H9 (cell line): ENCODE results near the gene CIDEC. TPM values are rescaled to one million over a fixed set of nuclear protein-coding genes. Genes with fewer than 3 reads are reported as not detected.

Experiments
- DNase-seq: peaks from one replicate; pipeline ENCODE4 v3.0.0-alpha.2; 2017
- H2AFZ ChIP-seq: one replicate; pipeline ENCODE4 v1.6.1; 2013; ENCODE audit warnings: mild to moderate bottlenecking, low read length, control low read depth, moderate library complexity
- H2AK5ac ChIP-seq: 2 replicates; pipeline ENCODE4 v1.6.1; 2013; ENCODE audit warnings: low read length, control low read depth, mixed read lengths; ENCODE audit not compliant: insufficient read length
- H2BK120ac ChIP-seq: one replicate; pipeline ENCODE4 v1.6.1; 2013; ENCODE audit warnings: low read depth, mild to moderate bottlenecking, low read length, control low read depth, inconsistent platforms; ENCODE audit not compliant: poor library complexity, severe bottlenecking
- H2BK12ac ChIP-seq: 2 replicates; pipeline ENCODE4 v1.6.1; 2013; ENCODE audit warnings: low read length, control low read depth, mixed read lengths, low read depth; ENCODE audit not compliant: insufficient read length
- H2BK15ac ChIP-seq: 2 replicates; pipeline ENCODE4 v1.6.1; 2013; ENCODE audit warnings: low read depth, low read length, control low read depth
- H2BK20ac ChIP-seq: one replicate; pipeline ENCODE4 v1.6.1; 2013; ENCODE audit warnings: low read depth, mild to moderate bottlenecking, low read length, control low read depth, inconsistent platforms; ENCODE audit not compliant: poor library complexity, severe bottlenecking
- H2BK5ac ChIP-seq: 2 replicates; pipeline ENCODE4 v1.6.1; 2013; ENCODE audit warnings: low read length, control low read depth, mixed read lengths; ENCODE audit not compliant: insufficient read length
- H3K14ac ChIP-seq: 2 replicates; pipeline ENCODE4 v1.6.1; 2013; ENCODE audit warnings: low read length, control low read depth; ENCODE audit not compliant: insufficient read depth
- H3K18ac ChIP-seq: 2 replicates; pipeline ENCODE4 v1.6.1; 2013; ENCODE audit warnings: low read depth, mild to moderate bottlenecking, mixed read lengths, low read length, control low read depth; ENCODE audit not compliant: insufficient read length
- H3K23ac ChIP-seq: 2 replicates; pipeline ENCODE4 v1.6.1; 2013; ENCODE audit warnings: low read length, control low read depth, mixed read lengths, low read depth; ENCODE audit not compliant: insufficient read length
- H3K23me2 ChIP-seq: 2 replicates; pipeline ENCODE4 v1.6.1; 2013; ENCODE audit warnings: low read depth, mild to moderate bottlenecking, mixed read lengths, low read length, control low read depth; ENCODE audit not compliant: insufficient read length, poor library complexity, severe bottlenecking
- H3K27ac ChIP-seq: 2 replicates; pipeline ENCODE4 v1.5.1; 2013; ENCODE audit warnings: low read length, control low read depth, mixed read lengths, low read depth; ENCODE audit not compliant: insufficient read length
- H3K27me3 ChIP-seq: 2 replicates; pipeline ENCODE4 v1.6.1; 2013; ENCODE audit warnings: low read length, control low read depth, inconsistent platforms; ENCODE audit not compliant: insufficient read depth
- H3K4ac ChIP-seq: 2 replicates; pipeline ENCODE4 v1.6.1; 2013; ENCODE audit warnings: low read depth, mild to moderate bottlenecking, control low read depth, inconsistent platforms, low read length, moderate library complexity
- H3K4me1 ChIP-seq: 2 replicates; pipeline ENCODE4 v1.6.1; 2013; ENCODE audit warnings: low read length, control low read depth, inconsistent platforms; ENCODE audit not compliant: insufficient read depth
- H3K4me2 ChIP-seq: 2 replicates; pipeline ENCODE4 v1.6.1; 2013; ENCODE audit warnings: low read length, control low read depth, mixed read lengths; ENCODE audit not compliant: insufficient read length, insufficient read depth
- H3K56ac ChIP-seq: 2 replicates; pipeline ENCODE4 v1.6.1; 2013; ENCODE audit warnings: low read depth, mild to moderate bottlenecking, mixed read lengths, low read length, control low read depth; ENCODE audit not compliant: insufficient read length
- H3K79me1 ChIP-seq: 2 replicates; pipeline ENCODE4 v1.6.1; 2013; ENCODE audit warnings: low read depth, mild to moderate bottlenecking, moderate library complexity, low read length, control low read depth, inconsistent platforms; ENCODE audit not compliant: insufficient read depth, poor library complexity, severe bottlenecking
- H3K79me2 ChIP-seq: 2 replicates; pipeline ENCODE4 v1.6.1; 2013; ENCODE audit warnings: low read length, control low read depth, inconsistent platforms; ENCODE audit not compliant: insufficient read depth
- H3K9ac ChIP-seq: 2 replicates; pipeline ENCODE4 v1.6.1; 2013; ENCODE audit warnings: low read length, control low read depth, mixed read lengths; ENCODE audit not compliant: insufficient read length; ENCODE audit errors: extremely low read depth
- H3K9me3 ChIP-seq: one replicate; pipeline ENCODE4 v1.6.1; 2013; ENCODE audit warnings: low read depth, low read length, inconsistent platforms; ENCODE audit not compliant: control insufficient read depth
- H3T11ph ChIP-seq: one replicate; pipeline ENCODE4 v1.6.1; 2013; ENCODE audit warnings: mild to moderate bottlenecking, low read length, control low read depth, inconsistent platforms
- H4K20me1 ChIP-seq: one replicate; pipeline ENCODE4 v1.6.1; 2013; ENCODE audit not compliant: control insufficient read depth, insufficient read length, insufficient read depth
- H4K5ac ChIP-seq: 2 replicates; pipeline ENCODE4 v1.6.1; 2013; ENCODE audit warnings: low read depth, mild to moderate bottlenecking, mixed read lengths, low read length, control low read depth; ENCODE audit not compliant: insufficient read length
- H4K8ac ChIP-seq: replicated peaks from 2 replicates; pipeline ENCODE4 v1.6.1; 2013; ENCODE audit warnings: low read length, control low read depth, mixed read lengths, low read depth; ENCODE audit not compliant: insufficient read length
- H4K91ac ChIP-seq: 2 replicates; pipeline ENCODE4 v1.6.1; 2013; ENCODE audit warnings: low read depth, mild to moderate bottlenecking, moderate library complexity, mixed read lengths, low read length, control low read depth; ENCODE audit not compliant: insufficient read length
- H3K27ac Mint-ChIP-seq, 3 experiments: 2 replicates in 2 of 3; 3 replicates in 1 of 3; pipeline ENCODE4 v1.8.0; 2020 to 2021; ENCODE audit warnings: mixed read lengths in 3 of 3, mild to moderate bottlenecking in 1 of 3, moderate library complexity in 1 of 3
- H3K27me3 Mint-ChIP-seq: 2 replicates; pipeline ENCODE4 v1.8.0; 2021; ENCODE audit warnings: low read depth, mild to moderate bottlenecking, moderate library complexity, mixed read lengths
- H3K36me3 Mint-ChIP-seq, 3 experiments: 2 replicates in 2 of 3; 3 replicates in 1 of 3; pipeline ENCODE4 v1.8.0; 2020 to 2021; ENCODE audit warnings: low read depth in 3 of 3, mixed read lengths in 3 of 3; ENCODE audit not compliant: insufficient read depth in 1 of 3
- H3K4me1 Mint-ChIP-seq, 2 experiments: 2 replicates each; pipeline ENCODE4 v1.8.0; 2020; ENCODE audit warnings: mixed read lengths in 2 of 2
- H3K4me3 Mint-ChIP-seq, 2 experiments: 2 replicates in 1 of 2; 3 replicates in 1 of 2; pipeline ENCODE4 v1.8.0; 2020 to 2021; ENCODE audit warnings: mild to moderate bottlenecking in 2 of 2, mixed read lengths in 2 of 2, moderate library complexity in 1 of 2
- H3K9me3 Mint-ChIP-seq, 2 experiments: 2 replicates in 1 of 2; 3 replicates in 1 of 2; pipeline ENCODE4 v1.8.0; 2020; ENCODE audit warnings: mild to moderate bottlenecking in 2 of 2, mixed read lengths in 2 of 2, moderate library complexity in 1 of 2
- WGBS: extraction: QIAGEN DNeasy Blood & Tissue Kit; methylation state at CpG from one replicate; pipeline ENCODE4 v1.1.7; 2013; ENCODE audit warnings: missing lambda C conversion rate, low lambda C conversion rate, mixed read lengths; ENCODE audit not compliant: insufficient read length; ENCODE audit errors: extremely low coverage; 5-methylcytosine and 5-hydroxymethylcytosine counted together
- total RNA-seq: library from RNA; stranded (reverse); gene quantifications from 2 replicates; pipeline ENCODE4 v1.2.1, GENCODE V29; 2021
- TF ChIP-seq, protein P1 (sequence below): fragments of 200-600 bp; sonication (generic); conservative IDR thresholded peaks from 3 replicates; pipeline ENCODE4 v1.8.0; 2021; ENCODE audit warnings: antibody characterized with exemption, mild to moderate bottlenecking

Gene CIDEC
- total RNA-seq, 1 experiment from 2014 or later, result not detected

DNA sequence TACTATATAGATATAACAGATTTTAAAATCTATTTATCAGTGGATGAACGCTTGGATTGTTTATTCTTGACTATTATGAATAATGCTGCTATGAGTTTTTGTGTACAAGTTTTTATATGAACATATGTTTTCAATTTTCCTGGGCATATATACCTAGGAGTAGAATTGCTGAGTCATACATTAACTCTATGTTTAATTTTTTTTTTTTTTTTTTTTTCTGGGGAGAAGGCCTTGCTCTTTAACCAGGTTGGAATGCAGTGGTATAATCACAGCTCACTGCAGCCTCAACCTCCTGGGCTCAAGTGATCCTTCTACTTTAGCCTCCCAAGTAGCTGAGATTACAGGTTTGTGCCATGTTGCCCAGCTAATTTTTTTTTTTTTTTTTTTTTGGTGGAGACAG, 9.1 kb downstream of the CIDEC start:
- no peak for DNase-seq
- H3K27me3 Mint-ChIP-seq, result peaks cover 7% of the 10 kb centered on the region
- no peak overlapping the region for H4K8ac ChIP-seq
- H3K56ac ChIP-seq, result no peak overlapping the region
- no peak overlapping the region for H3K27ac ChIP-seq
- no peak overlapping the region for H3T11ph ChIP-seq
- no peaks in the 10 kb centered on the region for H3K9me3 Mint-ChIP-seq
- H2BK12ac ChIP-seq, result no peak overlapping the region
- no peaks in the 10 kb centered on the region for H3K4me1 ChIP-seq
- H3K9ac ChIP-seq, result no peak overlapping the region
- no peak overlapping the region for H2BK5ac ChIP-seq
- H3K36me3 Mint-ChIP-seq, result no peaks in the 10 kb centered on the region
- no peak overlapping the region for H2BK20ac ChIP-seq
- H2AK5ac ChIP-seq, result no peak overlapping the region
- H3K4me2 ChIP-seq, result no peak overlapping the region
- TF ChIP-seq, protein P1, sequence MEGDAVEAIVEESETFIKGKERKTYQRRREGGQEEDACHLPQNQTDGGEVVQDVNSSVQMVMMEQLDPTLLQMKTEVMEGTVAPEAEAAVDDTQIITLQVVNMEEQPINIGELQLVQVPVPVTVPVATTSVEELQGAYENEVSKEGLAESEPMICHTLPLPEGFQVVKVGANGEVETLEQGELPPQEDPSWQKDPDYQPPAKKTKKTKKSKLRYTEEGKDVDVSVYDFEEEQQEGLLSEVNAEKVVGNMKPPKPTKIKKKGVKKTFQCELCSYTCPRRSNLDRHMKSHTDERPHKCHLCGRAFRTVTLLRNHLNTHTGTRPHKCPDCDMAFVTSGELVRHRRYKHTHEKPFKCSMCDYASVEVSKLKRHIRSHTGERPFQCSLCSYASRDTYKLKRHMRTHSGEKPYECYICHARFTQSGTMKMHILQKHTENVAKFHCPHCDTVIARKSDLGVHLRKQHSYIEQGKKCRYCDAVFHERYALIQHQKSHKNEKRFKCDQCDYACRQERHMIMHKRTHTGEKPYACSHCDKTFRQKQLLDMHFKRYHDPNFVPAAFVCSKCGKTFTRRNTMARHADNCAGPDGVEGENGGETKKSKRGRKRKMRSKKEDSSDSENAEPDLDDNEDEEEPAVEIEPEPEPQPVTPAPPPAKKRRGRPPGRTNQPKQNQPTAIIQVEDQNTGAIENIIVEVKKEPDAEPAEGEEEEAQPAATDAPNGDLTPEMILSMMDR, result no peak
- no peak overlapping the region for H2BK15ac ChIP-seq
- no peak overlapping the region for H3K4ac ChIP-seq
- H3K18ac ChIP-seq, result no peak overlapping the region
- no peak overlapping the region for H3K14ac ChIP-seq
- no peak overlapping the region for H2BK120ac ChIP-seq
- H3K23ac ChIP-seq, result no peak overlapping the region
- no peak overlapping the region for H3K27ac Mint-ChIP-seq
- no peak overlapping the region for H3K4me3 Mint-ChIP-seq
- no peaks in the 10 kb centered on the region for H3K9me3 ChIP-seq
- H3K27me3 ChIP-seq, result no peaks in the 10 kb centered on the region
- no CpG with 5 or more reads among the region's 1 CpG for WGBS
- no peak overlapping the region for H2AFZ ChIP-seq
- no peaks in the 10 kb centered on the region for H4K20me1 ChIP-seq
- no peak overlapping the region for H4K5ac ChIP-seq
- no peaks in the 10 kb centered on the region for H3K79me1 ChIP-seq
- H3K4me1 Mint-ChIP-seq, result no peaks in the 10 kb centered on the region
- no peaks in the 10 kb centered on the region for H3K23me2 ChIP-seq
- H4K91ac ChIP-seq, result no peak overlapping the region
- H3K79me2 ChIP-seq, result no peaks in the 10 kb centered on the region
